Gastrocnemius medialis (tissue), 4 donors: ENCODE results near the gene SPRR2G.

ENCODE experiments used
- POLR2A ChIP-seq, 2 donors: fragments of 450-650 bp; IDR thresholded peaks; one replicate each; pipeline ENCODE4 v1.6.1; 2017; ENCODE audit warnings: antibody characterized with exemption in 2 of 2, mild to moderate bottlenecking in 2 of 2, moderate library complexity in 2 of 2
- TF ChIP-seq, protein P1 (sequence below), 5 experiments: fragments of 450-650 bp in 3 of 5; fragments of 200-600 bp in 2 of 5; sonication (generic) in 2 of 5; IDR thresholded peaks in 4 of 5; conservative IDR thresholded peaks in 1 of 5; 1 replicate in 4 of 5; 2 replicates in 1 of 5; pipeline ENCODE4 v1.5.1; 2016 to 2019; ENCODE audit warnings: antibody characterized with exemption in 5 of 5, mild to moderate bottlenecking in 3 of 5, moderate library complexity in 3 of 5

DNA sequence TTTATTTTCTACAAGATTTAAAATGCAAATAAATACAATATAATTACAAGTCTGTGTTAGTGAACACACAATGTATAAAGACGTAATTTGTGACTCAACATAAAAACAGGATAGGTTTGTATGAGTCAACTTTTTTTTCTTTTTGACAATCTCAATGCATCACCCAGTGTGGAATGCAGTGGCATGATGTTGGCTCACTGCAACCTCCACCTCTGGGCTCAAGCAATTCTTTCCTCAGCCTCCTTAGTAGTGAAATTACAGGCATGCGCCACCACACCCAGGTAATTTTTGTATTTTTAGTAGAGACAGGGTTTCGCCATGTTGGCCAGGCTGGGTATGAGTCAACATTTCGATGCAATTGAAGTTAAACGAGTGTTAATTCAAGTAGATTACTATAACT is 50.4 kb downstream of the SPRR2G start:
- TF ChIP-seq, protein P1, sequence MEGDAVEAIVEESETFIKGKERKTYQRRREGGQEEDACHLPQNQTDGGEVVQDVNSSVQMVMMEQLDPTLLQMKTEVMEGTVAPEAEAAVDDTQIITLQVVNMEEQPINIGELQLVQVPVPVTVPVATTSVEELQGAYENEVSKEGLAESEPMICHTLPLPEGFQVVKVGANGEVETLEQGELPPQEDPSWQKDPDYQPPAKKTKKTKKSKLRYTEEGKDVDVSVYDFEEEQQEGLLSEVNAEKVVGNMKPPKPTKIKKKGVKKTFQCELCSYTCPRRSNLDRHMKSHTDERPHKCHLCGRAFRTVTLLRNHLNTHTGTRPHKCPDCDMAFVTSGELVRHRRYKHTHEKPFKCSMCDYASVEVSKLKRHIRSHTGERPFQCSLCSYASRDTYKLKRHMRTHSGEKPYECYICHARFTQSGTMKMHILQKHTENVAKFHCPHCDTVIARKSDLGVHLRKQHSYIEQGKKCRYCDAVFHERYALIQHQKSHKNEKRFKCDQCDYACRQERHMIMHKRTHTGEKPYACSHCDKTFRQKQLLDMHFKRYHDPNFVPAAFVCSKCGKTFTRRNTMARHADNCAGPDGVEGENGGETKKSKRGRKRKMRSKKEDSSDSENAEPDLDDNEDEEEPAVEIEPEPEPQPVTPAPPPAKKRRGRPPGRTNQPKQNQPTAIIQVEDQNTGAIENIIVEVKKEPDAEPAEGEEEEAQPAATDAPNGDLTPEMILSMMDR (IDR thresholded peaks at IDR 0.05 in 4 of 5, conservative IDR thresholded peaks at IDR 0.05 in 1 of 5), result no peak
- TF ChIP-seq POLR2A (IDR thresholded peaks at IDR 0.05), result no peak
